OCI-M2 (cell line): ENCODE results near the gene GLIS1.

Source experiments
- DNase-seq: peaks from one replicate; lab custom pipeline; 2025; ENCODE audit not compliant: unreplicated experiment; lab: John Stamatoyannopoulos, UW

Gene GLIS1

GRCh38 chr1:53517109-53517508, 221.9 kb downstream of the GLIS1 start:
- DNase-seq = no peak

- no peak for DNase-seq
Measured at GRCh38 chr1:53516181-53516580, 222.8 kb downstream of the GLIS1 start.

- no peak for DNase-seq
Measured at GRCh38 chr1:53514436-53514835, 224.5 kb downstream of the GLIS1 start.

- DNase-seq = no peak
Measured at GRCh38 chr1:53513846-53514245, 225.1 kb downstream of the GLIS1 start.

- no peak for DNase-seq
Measured at GRCh38 chr1:53512807-53513755, 225.9 kb downstream of the GLIS1 start.

- DNase-seq = no peak
Measured at GRCh38 chr1:53511933-53512806, 226.8 kb downstream of the GLIS1 start.

- DNase-seq = no peak
Measured at GRCh38 chr1:53511323-53511932, 227.5 kb downstream of the GLIS1 start.

- DNase-seq = no peak
Measured at GRCh38 chr1:53510215-53510614, 228.7 kb downstream of the GLIS1 start.

GRCh38 chr1:53509775-53510174, 229.2 kb downstream of the GLIS1 start:
- no peak for DNase-seq

GRCh38 chr1:53508991-53509666, 229.8 kb downstream of the GLIS1 start:
- DNase-seq = no peak

GRCh38 chr1:53508056-53508990, 230.6 kb downstream of the GLIS1 start:
- no peak for DNase-seq

GRCh38 chr1:53507116-53507820, 231.7 kb downstream of the GLIS1 start:
- DNase-seq = no peak

- DNase-seq = no peak
Measured at GRCh38 chr1:53506355-53507050, 232.5 kb downstream of the GLIS1 start.

GRCh38 chr1:53505891-53506290, 233.1 kb downstream of the GLIS1 start:
- no peak for DNase-seq

GRCh38 chr1:53505401-53505800, 233.6 kb downstream of the GLIS1 start:
- DNase-seq = no peak

- DNase-seq = no peak
Measured at GRCh38 chr1:53504901-53505300, 234.1 kb downstream of the GLIS1 start.

- no peak for DNase-seq
Measured at GRCh38 chr1:53503433-53504217, 235.3 kb downstream of the GLIS1 start.
